IPS DF 4.7 (cell line): ENCODE measurements around the gene MANF.
"Not testable (repeated sequence)": the region's sequence is repeated elsewhere in the genome, so short reads cannot be mapped to it uniquely, and the experiment has no call there.

ENCODE experiments used
- DNase-seq: peaks from one replicate; pipeline ENCODE4 v3.0.0-alpha.2; 2013; ENCODE audit warnings: low spot score; ENCODE audit errors: extremely low read depth

Gene MANF

GRCh38 chr3:51373658-51374421 is 11.3 kb upstream of the MANF start:
- DNase-seq: no peak

GRCh38 chr3:51374456-51374855 is 10.6 kb upstream of the MANF start:
- DNase-seq: no peak

- DNase-seq: no peak
These were observed 10.0 kb upstream of the MANF start for GRCh38 chr3:51375136-51375535.

GRCh38 chr3:51375571-51375970 is 9.5 kb upstream of the MANF start:
- DNase-seq: no peak

GRCh38 chr3:51378065-51378464 is 7.0 kb upstream of the MANF start:
- DNase-seq: no peak

- no peak for DNase-seq
These were observed 6.4 kb upstream of the MANF start for GRCh38 chr3:51378726-51379125.

- no peak for DNase-seq
These were observed 5.8 kb upstream of the MANF start for GRCh38 chr3:51379301-51379700.

- DNase-seq: no peak
These were observed 5.2 kb upstream of the MANF start for GRCh38 chr3:51379746-51380455.

- DNase-seq: no peak
These were observed 4.3 kb upstream of the MANF start for GRCh38 chr3:51380601-51381332.

GRCh38 chr3:51381333-51381705 is 3.8 kb upstream of the MANF start:
- DNase-seq: no peak

- DNase-seq: no peak
These were observed 2.9 kb upstream of the MANF start for GRCh38 chr3:51382076-51382745.

- DNase-seq: no peak
These were observed 2.0 kb upstream of the MANF start for GRCh38 chr3:51382947-51383578.

GRCh38 chr3:51384055-51384725 is 901 bp upstream of the MANF start:
- DNase-seq: no peak

GRCh38 chr3:51385621-51386091 is 565 bp downstream of the MANF start:
- DNase-seq: no peak

- DNase-seq: no peak
These were observed 1.2 kb downstream of the MANF start for GRCh38 chr3:51386159-51386851.

- no peak for DNase-seq
These were observed 1.8 kb downstream of the MANF start for GRCh38 chr3:51386852-51387229.

GRCh38 chr3:51387281-51387680 is 2.2 kb downstream of the MANF start:
- not testable (repeated sequence) for DNase-seq

- no peak for DNase-seq
These were observed 3.4 kb downstream of the MANF start for GRCh38 chr3:51388286-51389029.

- no peak for DNase-seq
These were observed 4.5 kb downstream of the MANF start for GRCh38 chr3:51389423-51390183.
